NOMO-1 treated with DMSO at 0.1 percent for 48 hours (cell line): ENCODE data around the gene TUG1.
A peak's percentile ranks its signal among the peaks of the same experiment; 100 is the strongest.

Source experiments
- DNase-seq: peaks from one replicate; lab custom pipeline; 2025; ENCODE audit not compliant: unreplicated experiment; lab: John Stamatoyannopoulos, UW

Gene TUG1

GRCh38 chr22:30968924-30969531 is at the start of gene TUG1:
Gene TUG1, plus strand, starts transcription at chr22:30969265.
- peak; percentile 95 for DNase-seq

GRCh38 chr22:30919973-30920372 is 49.1 kb upstream of the TUG1 start:
- no peak for DNase-seq

- DNase-seq, result peak; percentile 69
Measured at GRCh38 chr22:30920407-30920806, 48.7 kb upstream of the TUG1 start.

GRCh38 chr22:30921108-30921507 is 48.0 kb upstream of the TUG1 start:
- peak; percentile 4 for DNase-seq

GRCh38 chr22:30922151-30922611 is 46.9 kb upstream of the TUG1 start:
- peak; percentile 75 for DNase-seq

GRCh38 chr22:30923168-30923900 is 45.7 kb upstream of the TUG1 start:
- DNase-seq, result no peak

- no peak for DNase-seq
Measured at GRCh38 chr22:30925667-30926066, 43.4 kb upstream of the TUG1 start.

GRCh38 chr22:30926706-30927105 is 42.4 kb upstream of the TUG1 start:
- DNase-seq, result no peak

GRCh38 chr22:30927806-30928205 is 41.3 kb upstream of the TUG1 start:
- no peak for DNase-seq

GRCh38 chr22:30928401-30928800 is 40.7 kb upstream of the TUG1 start:
- no peak for DNase-seq

GRCh38 chr22:30930228-30930627 is 38.8 kb upstream of the TUG1 start:
- DNase-seq, result no peak

- no peak for DNase-seq
Measured at GRCh38 chr22:30931541-30932300, 37.3 kb upstream of the TUG1 start.

GRCh38 chr22:30932661-30933060 is 36.4 kb upstream of the TUG1 start:
- DNase-seq, result no peak

- no peak for DNase-seq
Measured at GRCh38 chr22:30933457-30933856, 35.6 kb upstream of the TUG1 start.

- DNase-seq, result no peak
Measured at GRCh38 chr22:30934053-30934452, 35.0 kb upstream of the TUG1 start.

GRCh38 chr22:30940685-30941362 is 28.2 kb upstream of the TUG1 start:
- DNase-seq, result no peak

- DNase-seq, result no peak
Measured at GRCh38 chr22:30941363-30941740, 27.7 kb upstream of the TUG1 start.

- DNase-seq, result no peak
Measured at GRCh38 chr22:30943368-30943767, 25.7 kb upstream of the TUG1 start.

- DNase-seq, result no peak
Measured at GRCh38 chr22:30944986-30945385, 24.1 kb upstream of the TUG1 start.

GRCh38 chr22:30945653-30946052 is 23.4 kb upstream of the TUG1 start:
- no peak for DNase-seq

- DNase-seq, result no peak
Measured at GRCh38 chr22:30946354-30946753, 22.7 kb upstream of the TUG1 start.
